ENCODE data around the gene RNF26.
A peak's percentile ranks its signal among the peaks of the same experiment; 100 is the strongest.

The RNF26 gene

GRCh38 chr11:119334174-119334930 lies at the start of gene RNF26 (continued):
- TF ChIP-seq, protein P1, sequence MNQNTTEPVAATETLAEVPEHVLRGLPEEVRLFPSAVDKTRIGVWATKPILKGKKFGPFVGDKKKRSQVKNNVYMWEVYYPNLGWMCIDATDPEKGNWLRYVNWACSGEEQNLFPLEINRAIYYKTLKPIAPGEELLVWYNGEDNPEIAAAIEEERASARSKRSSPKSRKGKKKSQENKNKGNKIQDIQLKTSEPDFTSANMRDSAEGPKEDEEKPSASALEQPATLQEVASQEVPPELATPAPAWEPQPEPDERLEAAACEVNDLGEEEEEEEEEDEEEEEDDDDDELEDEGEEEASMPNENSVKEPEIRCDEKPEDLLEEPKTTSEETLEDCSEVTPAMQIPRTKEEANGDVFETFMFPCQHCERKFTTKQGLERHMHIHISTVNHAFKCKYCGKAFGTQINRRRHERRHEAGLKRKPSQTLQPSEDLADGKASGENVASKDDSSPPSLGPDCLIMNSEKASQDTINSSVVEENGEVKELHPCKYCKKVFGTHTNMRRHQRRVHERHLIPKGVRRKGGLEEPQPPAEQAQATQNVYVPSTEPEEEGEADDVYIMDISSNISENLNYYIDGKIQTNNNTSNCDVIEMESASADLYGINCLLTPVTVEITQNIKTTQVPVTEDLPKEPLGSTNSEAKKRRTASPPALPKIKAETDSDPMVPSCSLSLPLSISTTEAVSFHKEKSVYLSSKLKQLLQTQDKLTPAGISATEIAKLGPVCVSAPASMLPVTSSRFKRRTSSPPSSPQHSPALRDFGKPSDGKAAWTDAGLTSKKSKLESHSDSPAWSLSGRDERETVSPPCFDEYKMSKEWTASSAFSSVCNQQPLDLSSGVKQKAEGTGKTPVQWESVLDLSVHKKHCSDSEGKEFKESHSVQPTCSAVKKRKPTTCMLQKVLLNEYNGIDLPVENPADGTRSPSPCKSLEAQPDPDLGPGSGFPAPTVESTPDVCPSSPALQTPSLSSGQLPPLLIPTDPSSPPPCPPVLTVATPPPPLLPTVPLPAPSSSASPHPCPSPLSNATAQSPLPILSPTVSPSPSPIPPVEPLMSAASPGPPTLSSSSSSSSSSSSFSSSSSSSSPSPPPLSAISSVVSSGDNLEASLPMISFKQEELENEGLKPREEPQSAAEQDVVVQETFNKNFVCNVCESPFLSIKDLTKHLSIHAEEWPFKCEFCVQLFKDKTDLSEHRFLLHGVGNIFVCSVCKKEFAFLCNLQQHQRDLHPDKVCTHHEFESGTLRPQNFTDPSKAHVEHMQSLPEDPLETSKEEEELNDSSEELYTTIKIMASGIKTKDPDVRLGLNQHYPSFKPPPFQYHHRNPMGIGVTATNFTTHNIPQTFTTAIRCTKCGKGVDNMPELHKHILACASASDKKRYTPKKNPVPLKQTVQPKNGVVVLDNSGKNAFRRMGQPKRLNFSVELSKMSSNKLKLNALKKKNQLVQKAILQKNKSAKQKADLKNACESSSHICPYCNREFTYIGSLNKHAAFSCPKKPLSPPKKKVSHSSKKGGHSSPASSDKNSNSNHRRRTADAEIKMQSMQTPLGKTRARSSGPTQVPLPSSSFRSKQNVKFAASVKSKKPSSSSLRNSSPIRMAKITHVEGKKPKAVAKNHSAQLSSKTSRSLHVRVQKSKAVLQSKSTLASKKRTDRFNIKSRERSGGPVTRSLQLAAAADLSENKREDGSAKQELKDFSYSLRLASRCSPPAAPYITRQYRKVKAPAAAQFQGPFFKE (tag by site-specific recombination; IDR thresholded peaks at IDR 0.05; ENCODE audit: borderline replicate concordance) = no peak
- peak; percentile 62 for TF ChIP-seq KLF8 (tag by site-specific recombination; IDR thresholded peaks at IDR 0.05)
- 0 out of 2 replicates have a peak, but pooled peaks have one; percentile 47 for TF ChIP-seq KLF9 (tag by site-specific recombination; IDR thresholded peaks at IDR 0.05; ENCODE audit: low read depth)
- TF ChIP-seq KLF1 (tag by site-specific recombination; IDR thresholded peaks at IDR 0.05) = 0 out of 2 replicates have a peak, but pooled peaks have one; percentile 12
- TF ChIP-seq YY2 (tag by site-specific recombination; IDR thresholded peaks at IDR 0.05) = peak; percentile 89
- no peak for TF ChIP-seq ZNF174 (tag by site-specific recombination; IDR thresholded peaks at IDR 0.05)
- TF ChIP-seq, protein P2, sequence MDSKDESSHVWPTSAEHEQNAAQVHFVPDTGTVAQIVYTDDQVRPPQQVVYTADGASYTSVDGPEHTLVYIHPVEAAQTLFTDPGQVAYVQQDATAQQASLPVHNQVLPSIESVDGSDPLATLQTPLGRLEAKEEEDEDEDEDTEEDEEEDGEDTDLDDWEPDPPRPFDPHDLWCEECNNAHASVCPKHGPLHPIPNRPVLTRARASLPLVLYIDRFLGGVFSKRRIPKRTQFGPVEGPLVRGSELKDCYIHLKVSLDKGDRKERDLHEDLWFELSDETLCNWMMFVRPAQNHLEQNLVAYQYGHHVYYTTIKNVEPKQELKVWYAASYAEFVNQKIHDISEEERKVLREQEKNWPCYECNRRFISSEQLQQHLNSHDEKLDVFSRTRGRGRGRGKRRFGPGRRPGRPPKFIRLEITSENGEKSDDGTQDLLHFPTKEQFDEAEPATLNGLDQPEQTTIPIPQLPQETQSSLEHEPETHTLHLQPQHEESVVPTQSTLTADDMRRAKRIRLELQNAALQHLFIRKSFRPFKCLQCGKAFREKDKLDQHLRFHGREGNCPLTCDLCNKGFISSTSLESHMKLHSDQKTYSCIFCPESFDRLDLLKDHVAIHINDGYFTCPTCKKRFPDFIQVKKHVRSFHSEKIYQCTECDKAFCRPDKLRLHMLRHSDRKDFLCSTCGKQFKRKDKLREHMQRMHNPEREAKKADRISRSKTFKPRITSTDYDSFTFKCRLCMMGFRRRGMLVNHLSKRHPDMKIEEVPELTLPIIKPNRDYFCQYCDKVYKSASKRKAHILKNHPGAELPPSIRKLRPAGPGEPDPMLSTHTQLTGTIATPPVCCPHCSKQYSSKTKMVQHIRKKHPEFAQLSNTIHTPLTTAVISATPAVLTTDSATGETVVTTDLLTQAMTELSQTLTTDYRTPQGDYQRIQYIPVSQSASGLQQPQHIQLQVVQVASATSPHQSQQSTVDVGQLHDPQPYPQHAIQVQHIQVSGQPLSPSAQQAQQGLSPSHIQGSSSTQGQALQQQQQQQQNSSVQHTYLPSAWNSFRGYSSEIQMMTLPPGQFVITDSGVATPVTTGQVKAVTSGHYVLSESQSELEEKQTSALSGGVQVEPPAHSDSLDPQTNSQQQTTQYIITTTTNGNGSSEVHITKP (tag by site-specific recombination; IDR thresholded peaks at IDR 0.05) = peak; percentile 84
- TF ChIP-seq INSM2 (tag by site-specific recombination; IDR thresholded peaks at IDR 0.05) = no peak
- peak; percentile 96 for TF ChIP-seq SP2 (tag by site-specific recombination; IDR thresholded peaks at IDR 0.05)
- TF ChIP-seq ZNF658 (tag by site-specific recombination; IDR thresholded peaks at IDR 0.05) = no peak
- TF ChIP-seq ZNF629 (tag by site-specific recombination; IDR thresholded peaks at IDR 0.05) = peak; percentile 46; the same call in 1 of the 2 replicates
- TF ChIP-seq ZNF558 (tag by site-specific recombination; IDR thresholded peaks at IDR 0.05) = no peak
- no peak for TF ChIP-seq ZNF596 (tag by site-specific recombination; IDR thresholded peaks at IDR 0.05)
- TF ChIP-seq SP3 (tag by site-specific recombination; IDR thresholded peaks at IDR 0.05) = peak; percentile 95

- CTCF ChIA-PET = interaction anchor here (0.6 to 2.1 kb wide), 9 partner anchors 11 to 176 kb away, joined by 3 to 9 read pairs (median 3); partner anchors contain the start of gene CBL
- Histone ChIP-seq H3K9me3 (ENCODE audit: control insufficient read depth, insufficient read depth, low read depth, low read length) (no peaks in the 10 kb centered on the region), H3K27ac (ENCODE audit: extremely low read depth, low read depth, low read length) (no peak overlapping the region), H3K36me3 (ENCODE audit: control insufficient read depth in 2 of 2, insufficient read depth in 1 of 2, low read length in 2 of 2) (peaks cover 4 to 42% of the 10 kb centered on the region in 2 experiments; a peak in 2 of 3 replicates), H3K4me1 (ENCODE audit: control insufficient read depth, insufficient read depth, low read length) (no peaks in the 10 kb centered on the region), H3K4me3 (ENCODE audit: low read depth, low read length) (no peak overlapping the region)
- TF ChIP-seq ZNF530 (tag by site-specific recombination; IDR thresholded peaks at IDR 0.05; ENCODE audit: low read depth) = no peak
- TF ChIP-seq KLF17 (tag by site-specific recombination; IDR thresholded peaks at IDR 0.05) = no peak
- POLR2A ChIA-PET = no interaction called here
Measured at GRCh38 chr11:119285431-119285830, 48.9 kb upstream of the RNF26 start.

All from HEK293 (cell line).